ENCODE results near the gene CA12.

Gene CA12

DNA sequence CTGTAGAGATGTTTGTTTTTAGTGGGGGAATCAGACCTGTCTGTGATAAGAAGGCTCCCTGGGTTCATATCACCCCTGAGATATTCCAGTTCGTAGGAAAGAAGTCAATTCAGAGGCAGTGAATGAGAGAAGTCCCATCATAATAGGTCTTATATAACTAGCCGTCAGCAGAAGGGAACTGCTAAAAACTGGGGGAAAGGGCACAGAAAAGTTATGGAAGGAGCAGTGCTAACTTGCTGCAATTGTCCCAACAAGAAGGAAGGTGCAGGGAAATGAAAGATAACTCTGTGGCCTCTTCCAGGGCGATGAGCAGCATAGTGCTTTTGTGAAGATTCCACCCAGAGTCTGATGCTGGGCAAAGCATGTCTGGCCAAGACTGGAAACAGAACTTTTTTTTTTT lies 9.0 kb upstream of the CA12 start:
- no peaks in the 10 kb centered on the region for H3K27me3 ChIP-seq (ENCODE audit: insufficient read depth, poor library complexity, severe bottlenecking)
- no peak overlapping the region for H3K27ac ChIP-seq (replicated peaks)
- H3K4me3 ChIP-seq (replicated peaks; ENCODE audit: insufficient read depth, low read length): no peak overlapping the region
- TF ChIP-seq, protein P1, sequence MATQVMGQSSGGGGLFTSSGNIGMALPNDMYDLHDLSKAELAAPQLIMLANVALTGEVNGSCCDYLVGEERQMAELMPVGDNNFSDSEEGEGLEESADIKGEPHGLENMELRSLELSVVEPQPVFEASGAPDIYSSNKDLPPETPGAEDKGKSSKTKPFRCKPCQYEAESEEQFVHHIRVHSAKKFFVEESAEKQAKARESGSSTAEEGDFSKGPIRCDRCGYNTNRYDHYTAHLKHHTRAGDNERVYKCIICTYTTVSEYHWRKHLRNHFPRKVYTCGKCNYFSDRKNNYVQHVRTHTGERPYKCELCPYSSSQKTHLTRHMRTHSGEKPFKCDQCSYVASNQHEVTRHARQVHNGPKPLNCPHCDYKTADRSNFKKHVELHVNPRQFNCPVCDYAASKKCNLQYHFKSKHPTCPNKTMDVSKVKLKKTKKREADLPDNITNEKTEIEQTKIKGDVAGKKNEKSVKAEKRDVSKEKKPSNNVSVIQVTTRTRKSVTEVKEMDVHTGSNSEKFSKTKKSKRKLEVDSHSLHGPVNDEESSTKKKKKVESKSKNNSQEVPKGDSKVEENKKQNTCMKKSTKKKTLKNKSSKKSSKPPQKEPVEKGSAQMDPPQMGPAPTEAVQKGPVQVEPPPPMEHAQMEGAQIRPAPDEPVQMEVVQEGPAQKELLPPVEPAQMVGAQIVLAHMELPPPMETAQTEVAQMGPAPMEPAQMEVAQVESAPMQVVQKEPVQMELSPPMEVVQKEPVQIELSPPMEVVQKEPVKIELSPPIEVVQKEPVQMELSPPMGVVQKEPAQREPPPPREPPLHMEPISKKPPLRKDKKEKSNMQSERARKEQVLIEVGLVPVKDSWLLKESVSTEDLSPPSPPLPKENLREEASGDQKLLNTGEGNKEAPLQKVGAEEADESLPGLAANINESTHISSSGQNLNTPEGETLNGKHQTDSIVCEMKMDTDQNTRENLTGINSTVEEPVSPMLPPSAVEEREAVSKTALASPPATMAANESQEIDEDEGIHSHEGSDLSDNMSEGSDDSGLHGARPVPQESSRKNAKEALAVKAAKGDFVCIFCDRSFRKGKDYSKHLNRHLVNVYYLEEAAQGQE (IDR thresholded peaks at IDR 0.05; ENCODE audit: insufficient replicate concordance, low read depth): no peak
- DNase-seq (ENCODE audit: low read depth in 1 of 2, low spot score in 1 of 2): no peak

DNA sequence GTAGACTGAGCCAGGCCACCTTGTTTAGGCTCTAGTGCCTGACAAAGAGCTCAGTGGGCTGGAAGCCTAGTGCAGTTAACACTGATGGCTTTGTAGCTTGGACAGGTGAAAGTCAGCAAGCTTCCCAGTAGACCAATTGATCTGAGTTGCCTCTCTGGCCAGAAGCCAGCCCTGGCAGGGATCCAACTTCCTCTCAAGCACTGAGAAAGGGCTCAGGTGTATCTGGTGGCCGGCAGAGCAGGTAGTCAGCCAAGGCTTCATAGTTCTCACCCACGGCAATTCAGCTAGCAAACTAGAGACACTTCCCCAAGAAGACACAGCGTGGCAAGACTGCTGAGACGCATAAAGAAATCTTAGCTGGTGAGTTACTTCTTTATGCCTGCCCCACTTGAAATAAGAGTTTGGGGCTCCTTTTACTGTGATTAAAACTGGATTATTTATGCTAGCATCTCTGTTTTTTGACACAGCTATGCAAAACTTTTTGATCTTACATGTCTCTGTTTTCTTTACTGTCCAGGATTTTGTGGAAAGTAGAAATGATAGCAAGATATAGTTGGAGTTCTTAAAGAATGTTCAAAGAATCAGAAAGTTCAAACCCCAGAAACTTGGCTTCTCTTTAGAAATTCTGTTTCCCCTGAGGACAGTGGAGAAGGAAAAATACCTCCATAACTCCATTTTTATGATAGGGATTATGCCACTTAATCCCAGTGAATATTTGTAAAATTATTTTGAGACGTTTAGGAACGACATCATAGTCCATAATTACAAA lies 8.4 kb upstream of the CA12 start:
- Histone ChIP-seq H3K27ac (replicated peaks) (no peak overlapping the region), H3K27me3 (ENCODE audit: insufficient read depth, poor library complexity, severe bottlenecking) (no peaks in the 10 kb centered on the region), H3K4me3 (replicated peaks; ENCODE audit: insufficient read depth, low read length) (no peak overlapping the region)
- DNase-seq (ENCODE audit: low read depth in 1 of 2, low spot score in 1 of 2): peak in 1 of 2 experiments; percentile 14
- TF ChIP-seq, protein P1 (IDR thresholded peaks at IDR 0.05; ENCODE audit: insufficient replicate concordance, low read depth): no peak
- TF ChIP-seq, protein P2, sequence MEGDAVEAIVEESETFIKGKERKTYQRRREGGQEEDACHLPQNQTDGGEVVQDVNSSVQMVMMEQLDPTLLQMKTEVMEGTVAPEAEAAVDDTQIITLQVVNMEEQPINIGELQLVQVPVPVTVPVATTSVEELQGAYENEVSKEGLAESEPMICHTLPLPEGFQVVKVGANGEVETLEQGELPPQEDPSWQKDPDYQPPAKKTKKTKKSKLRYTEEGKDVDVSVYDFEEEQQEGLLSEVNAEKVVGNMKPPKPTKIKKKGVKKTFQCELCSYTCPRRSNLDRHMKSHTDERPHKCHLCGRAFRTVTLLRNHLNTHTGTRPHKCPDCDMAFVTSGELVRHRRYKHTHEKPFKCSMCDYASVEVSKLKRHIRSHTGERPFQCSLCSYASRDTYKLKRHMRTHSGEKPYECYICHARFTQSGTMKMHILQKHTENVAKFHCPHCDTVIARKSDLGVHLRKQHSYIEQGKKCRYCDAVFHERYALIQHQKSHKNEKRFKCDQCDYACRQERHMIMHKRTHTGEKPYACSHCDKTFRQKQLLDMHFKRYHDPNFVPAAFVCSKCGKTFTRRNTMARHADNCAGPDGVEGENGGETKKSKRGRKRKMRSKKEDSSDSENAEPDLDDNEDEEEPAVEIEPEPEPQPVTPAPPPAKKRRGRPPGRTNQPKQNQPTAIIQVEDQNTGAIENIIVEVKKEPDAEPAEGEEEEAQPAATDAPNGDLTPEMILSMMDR (IDR thresholded peaks at IDR 0.05; ENCODE audit: insufficient read depth, low read length): no peak
- no peak for TF ChIP-seq GABPA (IDR thresholded peaks at IDR 0.05; ENCODE audit: low read depth)
- no peak for TF ChIP-seq SPI1 (IDR thresholded peaks at IDR 0.05; ENCODE audit: borderline replicate concordance, low read depth)
- TF ChIP-seq POLR2AphosphoS5 (IDR thresholded peaks at IDR 0.05; ENCODE audit: low read depth): no peak

DNA sequence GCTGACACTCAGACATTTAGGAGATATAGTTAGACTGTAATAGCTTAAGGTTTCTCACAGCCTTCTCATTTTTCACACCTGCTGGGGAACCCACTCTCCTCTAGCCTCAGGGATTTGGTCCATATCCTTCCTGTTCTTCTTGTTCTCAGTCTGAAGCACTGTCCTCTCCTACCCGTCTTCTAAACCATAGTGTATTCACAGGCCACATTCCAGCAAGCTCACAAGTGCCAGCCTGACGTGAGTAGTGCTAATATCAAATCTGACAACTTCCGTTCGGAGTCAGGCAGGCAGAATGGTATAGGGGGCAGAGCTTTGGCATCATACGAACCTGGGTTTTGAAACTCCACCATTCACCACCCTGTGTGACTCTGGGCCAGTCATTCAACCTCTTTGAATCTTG lies 6.9 kb upstream of the CA12 start:
- no peak overlapping the region for H3K27ac ChIP-seq (replicated peaks)
- DNase-seq (ENCODE audit: low read depth in 1 of 2, low spot score in 1 of 2): no peak
- H3K27me3 ChIP-seq (ENCODE audit: insufficient read depth, poor library complexity, severe bottlenecking): no peaks in the 10 kb centered on the region
- TF ChIP-seq, protein P2 (IDR thresholded peaks at IDR 0.05; ENCODE audit: insufficient read depth, low read length): no peak
- no peak for TF ChIP-seq GABPA (IDR thresholded peaks at IDR 0.05; ENCODE audit: low read depth)
- TF ChIP-seq, protein P1 (IDR thresholded peaks at IDR 0.05; ENCODE audit: insufficient replicate concordance, low read depth): no peak
- TF ChIP-seq SPI1 (IDR thresholded peaks at IDR 0.05; ENCODE audit: borderline replicate concordance, low read depth): no peak
- no peak for TF ChIP-seq POLR2AphosphoS5 (IDR thresholded peaks at IDR 0.05; ENCODE audit: low read depth)
- no peak overlapping the region for H3K4me3 ChIP-seq (replicated peaks; ENCODE audit: insufficient read depth, low read length)
